Measurements from ENCODE around the gene ZNF74.

GRCh38 chr22:20432244-20432686 lies 38.3 kb downstream of the ZNF74 start:
- TF ChIP-seq CTCF (conservative IDR thresholded peaks at IDR 0.05 in 1 of 2, IDR thresholded peaks at IDR 0.05 in 1 of 2; ENCODE audit: low read depth in 1 of 2, low read length in 2 of 2) (no peak), EZH2 (IDR thresholded peaks at IDR 0.05; ENCODE audit: low read length, missing control alignments) (no peak)

Measured in fibroblast of lung (primary cell).